GM12873 (cell line): ENCODE data around the gene ESYT2.

Source experiments
- CTCF ChIP-seq: IDR thresholded peaks from 2 replicates; pipeline ENCODE4 v1.5.1; 2012; ENCODE audit warnings: low read depth, mild to moderate bottlenecking, moderate library complexity, low read length, control low read depth; ENCODE audit not compliant: insufficient read depth; ENCODE audit errors: missing control alignments

The ESYT2 gene

DNA sequence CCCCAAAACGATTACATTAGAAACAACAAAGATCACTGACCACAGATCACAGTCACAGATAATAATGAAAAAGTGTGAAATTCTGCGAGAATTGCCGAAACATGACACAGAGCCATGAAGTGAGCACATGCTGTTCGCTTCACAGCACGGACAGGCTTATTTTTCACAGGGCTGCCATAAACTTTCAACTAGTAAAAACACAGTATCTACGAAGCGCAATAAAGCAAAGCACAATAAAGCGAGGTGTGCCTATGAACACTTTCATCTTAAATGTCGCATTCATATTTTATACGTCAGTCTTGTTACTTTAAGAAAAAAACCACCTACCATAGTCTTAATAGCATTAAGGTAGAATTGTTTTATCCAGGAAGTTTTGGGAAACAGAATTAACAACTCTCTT lies 51.5 kb downstream of the ESYT2 start:
- no peak for TF ChIP-seq CTCF

DNA sequence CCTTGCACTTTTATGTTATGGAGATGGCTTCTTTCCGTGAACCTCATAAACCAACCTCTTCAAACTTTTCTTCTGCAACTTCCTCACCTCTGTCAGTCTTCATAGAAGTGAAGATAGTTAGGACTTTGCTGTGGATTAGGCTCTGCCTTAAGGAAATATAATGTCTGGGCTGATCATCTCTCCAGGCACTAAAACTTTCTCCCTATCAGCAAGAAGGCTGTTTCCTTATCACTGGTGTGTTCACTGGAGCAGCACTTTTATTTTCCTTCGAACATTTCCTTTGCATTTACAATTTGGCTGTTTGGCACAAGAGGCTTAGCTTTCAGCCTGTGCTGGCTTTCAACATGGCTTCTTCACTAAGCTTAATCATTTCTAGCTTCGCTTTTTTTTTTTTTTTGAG lies 52.8 kb downstream of the ESYT2 start:
- no peak for TF ChIP-seq CTCF

DNA sequence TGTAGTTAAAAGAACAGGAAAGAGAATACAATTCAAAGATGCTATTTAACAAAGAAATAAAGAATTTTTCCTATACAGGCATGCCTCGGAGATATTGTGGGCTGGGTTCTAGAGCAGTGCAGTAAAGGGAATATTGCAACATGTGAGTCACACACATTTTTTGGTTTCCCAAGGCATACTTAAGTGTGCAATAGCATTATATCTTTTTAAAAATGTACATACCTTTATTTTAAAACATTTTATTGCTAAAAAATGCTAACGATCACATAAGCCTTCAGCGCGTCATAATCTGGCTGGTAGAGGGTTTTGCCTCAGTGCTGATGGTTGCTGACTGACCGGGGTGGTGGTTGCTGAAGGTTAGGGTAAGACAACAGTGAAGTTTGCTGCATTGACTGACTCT lies 54.4 kb downstream of the ESYT2 start:
- no peak for TF ChIP-seq CTCF

DNA sequence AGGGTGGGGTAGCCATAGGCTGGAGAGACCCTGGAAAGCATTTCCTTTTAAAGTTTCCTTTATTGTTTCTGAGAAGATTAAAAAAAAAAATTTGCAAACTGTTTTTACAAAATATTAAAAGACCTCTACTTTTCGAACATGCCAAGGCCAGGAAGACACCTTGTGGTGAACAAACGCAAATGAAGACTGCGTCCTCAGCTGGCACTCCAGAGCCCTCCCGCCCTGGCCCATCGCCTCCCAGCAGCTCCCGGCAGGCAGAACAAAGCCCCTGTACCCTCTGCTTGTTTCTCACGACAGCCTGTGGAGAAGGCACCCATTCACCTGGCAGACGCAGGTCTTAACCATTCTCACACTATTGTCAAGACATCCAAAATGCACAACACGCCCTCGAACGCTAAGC lies 56.4 kb downstream of the ESYT2 start:
- no peak for TF ChIP-seq CTCF

GRCh38 chr7:158771213-158771834 lies 58.0 kb downstream of the ESYT2 start:
- no peak for TF ChIP-seq CTCF

- TF ChIP-seq CTCF: no peak
These were observed 61.6 kb downstream of the ESYT2 start for GRCh38 chr7:158767707-158768106.

DNA sequence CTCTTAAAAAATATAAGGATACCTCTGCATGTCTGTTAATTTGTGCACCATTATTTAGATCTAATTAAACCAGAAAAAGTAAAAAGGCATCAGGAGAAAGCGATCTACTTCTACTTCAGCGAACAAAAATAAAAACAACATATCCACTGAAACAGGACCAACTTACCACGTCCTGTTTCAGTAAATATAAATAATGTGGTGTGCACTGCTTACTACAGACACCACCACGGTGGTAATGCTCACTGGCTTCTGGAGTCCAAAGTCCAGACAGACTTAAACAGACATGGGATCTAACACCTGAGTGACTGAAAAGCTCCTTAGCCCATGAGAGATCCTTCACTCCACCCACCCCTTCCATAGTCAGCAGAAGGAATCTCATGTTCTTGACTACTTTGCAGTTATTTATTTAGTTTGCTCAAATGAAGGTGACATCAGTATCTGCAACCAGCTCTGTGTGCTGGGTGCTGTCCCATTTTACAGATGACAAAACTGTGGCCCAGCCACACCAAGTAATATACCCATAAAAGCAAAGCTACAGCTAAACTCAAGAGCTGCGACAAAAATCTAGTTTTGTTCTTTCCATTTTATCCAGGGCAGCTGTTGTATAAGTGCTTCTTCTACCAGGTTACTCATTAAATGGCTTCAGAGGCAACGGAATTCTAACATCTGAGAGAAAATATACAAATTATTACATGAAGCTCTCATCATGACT lies 62.6 kb downstream of the ESYT2 start:
- TF ChIP-seq CTCF: no peak
